Keratinocyte (primary cell): ENCODE measurements around the gene PAN3. TPM values are rescaled to one million over a fixed set of nuclear protein-coding genes. Genes with fewer than 3 reads are reported as not detected.

Source experiments
- DNase-seq: peaks from one replicate; pipeline ENCODE4 v3.0.0-alpha.2; 2011; ENCODE audit warnings: low read depth, missing footprints, low spot score
- FAIRE-seq: peaks from 2 replicates; lab custom pipeline; 2011; peaks lifted over from hg19 to GRCh38; lab: Jason Lieb, UNC
- H2AFZ ChIP-seq: 2 replicates; pipeline ENCODE4 v1.6.0; 2012; ENCODE audit warnings: low read length, control low read depth, inconsistent platforms; ENCODE audit not compliant: control insufficient read depth
- H3K27ac ChIP-seq: 2 replicates; pipeline ENCODE4 v1.5.1; 2011; ENCODE audit warnings: low read length; ENCODE audit not compliant: control insufficient read depth, insufficient read depth
- H3K27me3 ChIP-seq: 3 replicates; pipeline ENCODE4 v1.6.0; 2011; ENCODE audit warnings: low read length; ENCODE audit not compliant: control insufficient read depth, insufficient read depth; ENCODE audit errors: extremely low read depth
- H3K36me3 ChIP-seq, 2 experiments: 2 replicates in 1 of 2; 3 replicates in 1 of 2; pipeline ENCODE4 v1.5.1; 2011; ENCODE audit warnings: low read length in 2 of 2, mild to moderate bottlenecking in 1 of 2; ENCODE audit not compliant: control insufficient read depth in 2 of 2, insufficient read depth in 2 of 2; ENCODE audit errors: extremely low read depth in 1 of 2
- H3K4me1 ChIP-seq: 3 replicates; pipeline ENCODE4 v1.5.1; 2011; ENCODE audit warnings: low read length; ENCODE audit not compliant: control insufficient read depth, insufficient read depth; ENCODE audit errors: extremely low read depth
- H3K4me2 ChIP-seq: 3 replicates; pipeline ENCODE4 v1.6.0; 2011; ENCODE audit warnings: low read depth, low read length; ENCODE audit not compliant: control insufficient read depth, insufficient read depth; ENCODE audit errors: extremely low read depth
- H3K4me3 ChIP-seq, 3 experiments: fragments of 200-600 bp in 1 of 3; sonication (generic) in 1 of 3; 2 replicates in 2 of 3; 3 replicates in 1 of 3; pipeline ENCODE4 v1.5.1; 2011 to 2016; ENCODE audit warnings: low read length in 3 of 3, mild to moderate bottlenecking in 3 of 3, control low read depth in 2 of 3, inconsistent platforms in 1 of 3, low read depth in 1 of 3, mixed read lengths in 1 of 3, mixed run types in 1 of 3, moderate library complexity in 1 of 3; ENCODE audit not compliant: control insufficient read depth in 2 of 3, insufficient read depth in 2 of 3; ENCODE audit errors: extremely low read depth in 1 of 3
- H3K79me2 ChIP-seq: 2 replicates; pipeline ENCODE4 v1.6.0; 2012; ENCODE audit warnings: low read length; ENCODE audit not compliant: control insufficient read depth, insufficient read depth
- H3K9ac ChIP-seq: 3 replicates; pipeline ENCODE4 v1.6.0; 2011; ENCODE audit warnings: low read length; ENCODE audit not compliant: control insufficient read depth, insufficient read depth; ENCODE audit errors: extremely low read depth
- H3K9me1 ChIP-seq: 3 replicates; pipeline ENCODE4 v1.6.0; 2011; ENCODE audit warnings: low read length; ENCODE audit not compliant: control insufficient read depth, insufficient read depth; ENCODE audit errors: extremely low read depth
- H3K9me3 ChIP-seq: 2 replicates; pipeline ENCODE4 v1.5.1; 2012; ENCODE audit warnings: low read depth, low read length; ENCODE audit not compliant: control insufficient read depth
- H4K20me1 ChIP-seq: 3 replicates; pipeline ENCODE4 v1.6.0; 2011; ENCODE audit warnings: low read length; ENCODE audit not compliant: control insufficient read depth, insufficient read depth; ENCODE audit errors: extremely low read depth
- EZH2 ChIP-seq: IDR thresholded peaks from one replicate; pipeline ENCODE4 v1.6.1; 2012; ENCODE audit warnings: inconsistent platforms, mild to moderate bottlenecking, low read length, moderate library complexity
- dilution Hi-C: fragments of 300-500 bp; cut with MboI; formaldehyde crosslinking; loops from one replicate; pipeline ENCODE4 v1.7.0; 2020; ENCODE audit warnings: low sequenced_read_pairs; ENCODE audit not compliant: extremely low pct_ligation_motif_present
- polyA plus RNA-seq, 5 experiments: library from polyadenylated mRNA; depleted of rRNA in 3 of 5; stranded (reverse) in 3 of 5; stranded (forward) in 1 of 5; unstranded in 1 of 5; fragments of >200 nt; gene quantifications; 1 replicate in 1 of 5; 2 replicates in 3 of 5; 3 replicates in 1 of 5; pipeline versions ENCODE4 v1.2.1 to v1.2.3, GENCODE V29; 2011 to 2012; ENCODE audit warnings: missing spikeins in 2 of 5, low read depth in 1 of 5, low replicate concordance in 1 of 5
- TF ChIP-seq, protein P1 (sequence below), 3 experiments: IDR thresholded peaks in 1 of 3; conservative IDR thresholded peaks in 1 of 3; optimal IDR thresholded peaks in 1 of 3; 2 replicates in 2 of 3; 3 replicates in 1 of 3; pipeline versions ENCODE3 to v1.5.1; 2011; ENCODE audit warnings: low read length in 3 of 3, mild to moderate bottlenecking in 3 of 3, moderate library complexity in 2 of 3, control low read depth in 1 of 3, inconsistent platforms in 1 of 3; ENCODE audit not compliant: insufficient read depth in 2 of 3; ENCODE audit errors: extremely low read depth in 1 of 3

Gene PAN3
- polyA plus RNA-seq, 1 donor (not counting 4 experiments of a cell fraction or from before 2014, with no cell fraction given), result 16.8 TPM

DNA sequence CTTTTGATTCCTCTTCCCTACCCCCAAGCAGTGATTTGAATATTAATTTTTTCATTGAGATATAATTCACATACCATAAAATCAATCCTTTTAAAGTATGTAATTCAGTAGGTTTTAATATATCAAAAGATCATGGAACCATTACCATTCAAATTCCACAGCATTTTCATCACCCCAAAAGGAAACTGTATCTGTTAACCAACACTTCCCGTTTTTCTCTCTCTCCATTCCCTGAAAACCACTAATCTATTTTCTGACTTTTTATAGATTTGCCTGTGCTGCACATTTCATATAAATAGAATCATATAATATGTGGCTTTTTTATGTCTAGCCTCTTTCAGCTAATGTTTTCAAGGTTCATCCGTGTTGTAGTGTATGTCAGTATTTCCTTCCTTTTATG, 107.1 kb downstream of the PAN3 start:
- no peak overlapping the region for H3K9ac ChIP-seq
- no peak for DNase-seq
- dilution Hi-C loops, result no loop called here
- no peaks in the 10 kb centered on the region for H3K4me1 ChIP-seq
- H2AFZ ChIP-seq, result no peak overlapping the region
- TF ChIP-seq, protein P1, sequence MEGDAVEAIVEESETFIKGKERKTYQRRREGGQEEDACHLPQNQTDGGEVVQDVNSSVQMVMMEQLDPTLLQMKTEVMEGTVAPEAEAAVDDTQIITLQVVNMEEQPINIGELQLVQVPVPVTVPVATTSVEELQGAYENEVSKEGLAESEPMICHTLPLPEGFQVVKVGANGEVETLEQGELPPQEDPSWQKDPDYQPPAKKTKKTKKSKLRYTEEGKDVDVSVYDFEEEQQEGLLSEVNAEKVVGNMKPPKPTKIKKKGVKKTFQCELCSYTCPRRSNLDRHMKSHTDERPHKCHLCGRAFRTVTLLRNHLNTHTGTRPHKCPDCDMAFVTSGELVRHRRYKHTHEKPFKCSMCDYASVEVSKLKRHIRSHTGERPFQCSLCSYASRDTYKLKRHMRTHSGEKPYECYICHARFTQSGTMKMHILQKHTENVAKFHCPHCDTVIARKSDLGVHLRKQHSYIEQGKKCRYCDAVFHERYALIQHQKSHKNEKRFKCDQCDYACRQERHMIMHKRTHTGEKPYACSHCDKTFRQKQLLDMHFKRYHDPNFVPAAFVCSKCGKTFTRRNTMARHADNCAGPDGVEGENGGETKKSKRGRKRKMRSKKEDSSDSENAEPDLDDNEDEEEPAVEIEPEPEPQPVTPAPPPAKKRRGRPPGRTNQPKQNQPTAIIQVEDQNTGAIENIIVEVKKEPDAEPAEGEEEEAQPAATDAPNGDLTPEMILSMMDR (optimal IDR thresholded peaks at IDR 0.05 in 1 of 3, IDR thresholded peaks at IDR 0.05 in 1 of 3, conservative IDR thresholded peaks at IDR 0.05 in 1 of 3; ENCODE audit: extremely low read depth in 1 of 3, insufficient read depth in 2 of 3, low read length in 3 of 3), result no peak
- no peak for TF ChIP-seq EZH2
- H3K79me2 ChIP-seq, result peaks cover 2% of the 10 kb centered on the region
- H3K36me3 ChIP-seq, result no peaks in the 10 kb centered on the region
- no peak for FAIRE-seq
- H3K27me3 ChIP-seq, result no peaks in the 10 kb centered on the region
- H4K20me1 ChIP-seq, result no peaks in the 10 kb centered on the region
- H3K4me2 ChIP-seq, result no peak overlapping the region
- H3K9me3 ChIP-seq, result no peaks in the 10 kb centered on the region
- no peaks in the 10 kb centered on the region for H3K9me1 ChIP-seq
- H3K4me3 ChIP-seq, result no peak overlapping the region
- no peak overlapping the region for H3K27ac ChIP-seq

DNA sequence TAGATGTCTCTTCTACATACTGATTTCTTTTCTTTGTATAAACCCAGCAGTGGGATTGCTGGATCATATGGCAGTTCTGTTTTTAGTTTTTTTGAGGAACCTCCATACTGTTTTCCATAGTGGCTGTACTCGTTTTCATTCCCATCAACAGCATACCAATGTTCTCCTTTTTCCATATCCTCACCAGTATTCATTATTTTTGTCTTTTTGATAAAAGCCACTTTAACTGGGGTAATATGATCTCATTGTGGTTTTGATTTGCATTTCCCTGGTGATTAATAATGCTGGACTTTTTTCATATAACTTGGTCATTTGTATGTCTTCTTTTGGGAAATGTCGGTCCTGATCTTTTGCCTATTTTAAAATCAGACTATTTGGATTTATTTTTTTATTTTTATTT, 108.5 kb downstream of the PAN3 start:
- H3K4me2 ChIP-seq, result no peak overlapping the region
- H3K9me1 ChIP-seq, result no peaks in the 10 kb centered on the region
- no peaks in the 10 kb centered on the region for H4K20me1 ChIP-seq
- DNase-seq, result no peak
- dilution Hi-C loops, result no loop called here
- no peak overlapping the region for H3K9ac ChIP-seq
- H2AFZ ChIP-seq, result no peak overlapping the region
- H3K36me3 ChIP-seq, result no peaks in the 10 kb centered on the region
- TF ChIP-seq, protein P1 (optimal IDR thresholded peaks at IDR 0.05 in 1 of 3, IDR thresholded peaks at IDR 0.05 in 1 of 3, conservative IDR thresholded peaks at IDR 0.05 in 1 of 3; ENCODE audit: extremely low read depth in 1 of 3, insufficient read depth in 2 of 3, low read length in 3 of 3), result no peak
- no peak for TF ChIP-seq EZH2
- H3K27me3 ChIP-seq, result no peaks in the 10 kb centered on the region
- H3K27ac ChIP-seq, result no peak overlapping the region
- no peaks in the 10 kb centered on the region for H3K4me1 ChIP-seq
- H3K4me3 ChIP-seq, result no peak overlapping the region
- no peaks in the 10 kb centered on the region for H3K9me3 ChIP-seq
- peaks cover 4% of the 10 kb centered on the region for H3K79me2 ChIP-seq
- no peak for FAIRE-seq
